Ovary (tissue), 9 donors: ENCODE measurements around the gene COMMD8. TPM values are rescaled to one million over a fixed set of nuclear protein-coding genes. Genes with fewer than 3 reads are reported as not detected.

Experiments used
- DNase-seq, 5 donors: peaks; one replicate each; pipeline ENCODE4 v3.0.0-alpha.2; 2019 to 2020
- H3K27ac ChIP-seq, 2 donors: fragments of 200-600 bp; one replicate each; pipeline versions ENCODE4 v1.5.1 to v1.8.0; 2019 to 2022
- H3K27me3 ChIP-seq: fragments of 200-600 bp; one replicate; pipeline ENCODE4 v1.8.0; 2022
- H3K36me3 ChIP-seq: fragments of 200-600 bp; sonication (generic); one replicate; pipeline ENCODE4 v1.5.1; 2019
- H3K4me1 ChIP-seq: one replicate; pipeline ENCODE4 v1.8.1; 2013; ENCODE audit warnings: mild to moderate bottlenecking, moderate library complexity; ENCODE audit not compliant: insufficient read depth
- H3K4me3 ChIP-seq: fragments of 200-600 bp; sonication (generic); one replicate; pipeline ENCODE4 v1.5.1; 2017
- H3K9me3 ChIP-seq, 2 donors: fragments of 200-600 bp in 1 of 2; sonication (generic) in 1 of 2; one replicate each; pipeline versions ENCODE4 v1.5.1 to v1.8.1; 2013 to 2019; ENCODE audit warnings: mild to moderate bottlenecking in 1 of 2, moderate library complexity in 1 of 2
- CTCF ChIP-seq, 3 donors: fragments of 450-650 bp in 2 of 3; fragments of 200-600 bp in 1 of 3; IDR thresholded peaks; one replicate each; pipeline versions ENCODE4 v1.5.1 to v1.8.0; 2016 to 2022; ENCODE audit warnings: antibody characterized with exemption in 3 of 3, mild to moderate bottlenecking in 1 of 3
- EP300 ChIP-seq: sonication (generic); formaldehyde crosslinking; IDR thresholded peaks from one replicate; pipeline ENCODE4 v1.6.1; 2017; ENCODE audit warnings: antibody characterized with exemption
- POLR2A ChIP-seq: fragments of 450-650 bp; IDR thresholded peaks from one replicate; pipeline ENCODE4 v1.6.1; 2017; ENCODE audit warnings: antibody characterized with exemption, mild to moderate bottlenecking, moderate library complexity
- WGBS, 3 donors: extraction: QIAGEN DNeasy Blood & Tissue Kit in 1 of 3; methylation state at CpG; one replicate each; pipeline versions ENCODE4 v1.1.5 to v1.1.7; 2013 to 2017; 5-methylcytosine and 5-hydroxymethylcytosine counted together
- intact Hi-C, 4 donors: fragments of 100-400 bp; cut with DNase I; formaldehyde crosslinking; loops; one replicate each; pipeline versions ENCODE4 v1.11.0 to v1.15.1; 2022 to 2023
- polyA plus RNA-seq, 2 donors: library from polyadenylated mRNA; stranded (reverse); fragments of 200-250 nt in 1 of 2; fragments of 350-450 nt in 1 of 2; fragmentation: Illumina TruSeq in 1 of 2; extraction: RNeasy Lipid Tissue Mini Kit (QIAGEN cat#74804) in 1 of 2; gene quantifications; one replicate each; pipeline ENCODE4 v1.2.3, GENCODE V29; 2013 to 2014
- total RNA-seq, 7 donors: library from RNA; depleted of rRNA in 2 of 7; stranded (reverse); fragments of >200 nt in 2 of 7; fragmentation: NEBNext Ultra II Directional in 3 of 7; extraction: Animal tissue kit (Norgen Biotek cat#: 25700) in 3 of 7; gene quantifications; one replicate each; pipeline versions ENCODE4 v1.1.0 to v1.2.4, GENCODE V29; 2016 to 2023
- donor health status: DM: no; HTN: no; CAD: no; lungs with moderate emphysema.
- donor health status: DM: no; HTN: no; CAD: no.
- donor health status: Bipolar disorder and iron deficiency.
- donor health status: DM: yes; HTN: yes; CAD: no.
- donor health status: DM: no; HTN: no; CAD: no.
- donor health status: DM: yes; HTN: yes; CAD: no.

The COMMD8 gene
- total and polyA plus RNA-seq, 9 donors = 6.5 to 13.2 (median 10.7) TPM

DNA sequence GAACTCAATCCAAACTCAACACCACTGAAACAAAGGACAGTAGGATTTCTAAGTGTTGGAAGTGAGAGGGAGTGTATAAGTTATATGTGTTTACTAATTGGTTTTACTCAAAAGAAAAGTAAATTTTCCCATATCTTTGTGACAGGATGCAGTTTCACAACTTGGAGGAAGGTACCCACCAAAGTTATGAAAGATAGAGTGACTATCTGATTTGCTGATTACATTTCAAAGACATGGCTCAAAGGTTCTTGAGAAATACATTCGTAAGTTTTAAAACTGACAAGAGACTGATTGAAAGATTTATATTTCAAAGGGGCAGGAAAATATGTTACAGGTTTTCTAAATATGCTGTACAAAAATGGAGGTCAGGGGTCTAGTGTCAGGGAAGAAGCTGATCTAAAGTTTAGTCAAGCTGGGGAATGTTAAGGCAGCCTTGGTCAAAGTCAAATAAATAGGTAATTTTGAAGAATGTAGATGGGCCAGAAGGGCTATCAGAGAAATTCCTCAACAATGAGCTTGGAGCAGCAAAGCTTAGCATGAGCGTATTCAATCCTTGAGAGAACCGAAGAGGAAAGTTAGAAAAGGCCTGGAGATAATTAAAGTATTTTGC lies 9.7 kb upstream of the COMMD8 start:
- intact Hi-C loops = no loop called here
- H3K4me1 ChIP-seq = no peaks in the 10 kb centered on the region
- DNase-seq = no peak
- 77 to 90% (median 86%) methylated on average over 3 of the region's 3 CpGs for WGBS, 3 donors
- H3K27me3 ChIP-seq = no peaks in the 10 kb centered on the region
- H3K9me3 ChIP-seq = no peaks in the 10 kb centered on the region
- TF ChIP-seq POLR2A = no peak
- no peak for TF ChIP-seq EP300
- TF ChIP-seq CTCF (IDR thresholded peaks at IDR 0.05) = no peak
- no peak overlapping the region for H3K4me3 ChIP-seq
- H3K27ac ChIP-seq = no peak overlapping the region
- no peaks in the 10 kb centered on the region for H3K36me3 ChIP-seq

- 94 to 95% (median 95%) methylated on average over 2 of the region's 2 CpGs for WGBS, 3 donors
- no peaks in the 10 kb centered on the region for H3K9me3 ChIP-seq
- intact Hi-C loops = no loop called here
- TF ChIP-seq CTCF (IDR thresholded peaks at IDR 0.05) (no peak), EP300 (no peak), POLR2A (no peak)
- no peaks in the 10 kb centered on the region for H3K36me3 ChIP-seq
- no peak for DNase-seq
- H3K4me1 ChIP-seq = no peaks in the 10 kb centered on the region
- H3K27me3 ChIP-seq = no peaks in the 10 kb centered on the region
- no peak overlapping the region for H3K4me3 ChIP-seq
- no peak overlapping the region for H3K27ac ChIP-seq
These were observed 8.1 kb upstream of the COMMD8 start for GRCh38 chr4:47471591-47471990.

DNA sequence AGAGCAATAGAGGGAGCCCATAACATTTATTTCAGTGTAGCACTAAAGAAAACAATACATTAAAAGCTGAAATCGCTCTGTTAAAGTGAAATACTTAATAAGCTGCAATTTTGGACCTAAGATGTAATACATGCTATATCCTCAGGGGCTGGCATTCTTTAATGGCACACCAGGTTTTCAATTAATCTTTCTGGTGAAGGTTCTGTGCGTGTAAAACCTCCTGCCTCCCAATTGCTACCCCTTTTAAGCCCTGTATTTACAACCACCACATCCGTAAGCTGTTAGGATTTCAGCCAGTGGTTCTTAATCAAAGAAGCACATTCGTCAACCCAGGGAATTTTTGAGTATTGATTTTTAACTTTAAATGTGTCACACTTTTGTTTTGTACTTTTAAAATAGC lies 7.6 kb upstream of the COMMD8 start:
- Histone ChIP-seq H3K27ac (no peak overlapping the region), H3K36me3 (no peaks in the 10 kb centered on the region), H3K9me3 (no peaks in the 10 kb centered on the region), H3K4me1 (no peaks in the 10 kb centered on the region), H3K27me3 (no peaks in the 10 kb centered on the region), H3K4me3 (no peak overlapping the region)
- DNase-seq = no peak
- intact Hi-C loops = no loop called here
- WGBS, 3 donors = 56 to 81% (median 71%) methylated on average over 4 of the region's 4 CpGs
- no peak for TF ChIP-seq EP300
- no peak for TF ChIP-seq POLR2A
- no peak for TF ChIP-seq CTCF (IDR thresholded peaks at IDR 0.05)

GRCh38 chr4:47469951-47470350 lies 6.4 kb upstream of the COMMD8 start:
- no peak overlapping the region for H3K27ac ChIP-seq
- WGBS, 3 donors = 88 to 90% (median 89%) methylated on average over 3 of the region's 3 CpGs
- H3K4me1 ChIP-seq = no peaks in the 10 kb centered on the region
- H3K4me3 ChIP-seq = no peak overlapping the region
- no peaks in the 10 kb centered on the region for H3K27me3 ChIP-seq
- DNase-seq = no peak
- intact Hi-C loops = no loop called here
- no peaks in the 10 kb centered on the region for H3K36me3 ChIP-seq
- no peak for TF ChIP-seq POLR2A
- TF ChIP-seq CTCF (IDR thresholded peaks at IDR 0.05) = no peak
- no peak for TF ChIP-seq EP300
- H3K9me3 ChIP-seq = no peaks in the 10 kb centered on the region
